ENCODE measurements around the gene ING1.
"Not testable (repeated sequence)": the region's sequence is repeated elsewhere in the genome, so short reads cannot be mapped to it uniquely, and the experiment has no call there.

The ING1 gene, protein sequence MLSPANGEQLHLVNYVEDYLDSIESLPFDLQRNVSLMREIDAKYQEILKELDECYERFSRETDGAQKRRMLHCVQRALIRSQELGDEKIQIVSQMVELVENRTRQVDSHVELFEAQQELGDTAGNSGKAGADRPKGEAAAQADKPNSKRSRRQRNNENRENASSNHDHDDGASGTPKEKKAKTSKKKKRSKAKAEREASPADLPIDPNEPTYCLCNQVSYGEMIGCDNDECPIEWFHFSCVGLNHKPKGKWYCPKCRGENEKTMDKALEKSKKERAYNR

GRCh38 chr13:110713642-110713952 lies at the start of gene ING1:
Gene ING1 (plus strand): TSS chr13:110713700. CDS start chr13:110714150, 450 bp downstream.
- no peak for DNase-seq (ENCODE audit: low read depth in 2 of 2)

DNA sequence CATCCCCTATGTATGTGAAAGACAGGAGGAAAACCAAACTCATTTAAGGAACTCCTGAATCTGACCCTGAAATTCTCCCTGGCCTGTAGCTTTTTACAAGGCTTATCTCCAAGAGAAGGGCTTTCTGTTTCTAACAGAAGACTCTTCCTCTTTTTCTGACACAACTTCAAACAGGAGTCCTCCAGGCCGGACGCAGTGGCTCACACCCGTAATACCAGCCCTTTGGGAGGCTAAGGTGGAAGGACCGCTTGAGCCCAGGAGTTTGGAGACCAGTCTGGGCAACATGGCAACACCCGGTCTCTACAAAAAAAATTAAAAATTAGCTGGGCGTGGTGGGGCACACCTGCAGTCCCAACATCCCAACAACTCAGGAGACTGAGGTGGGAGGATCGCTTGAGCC lies 49.5 kb upstream of the ING1 start:
- DNase-seq (ENCODE audit: low read depth in 2 of 2) = no peak

DNA sequence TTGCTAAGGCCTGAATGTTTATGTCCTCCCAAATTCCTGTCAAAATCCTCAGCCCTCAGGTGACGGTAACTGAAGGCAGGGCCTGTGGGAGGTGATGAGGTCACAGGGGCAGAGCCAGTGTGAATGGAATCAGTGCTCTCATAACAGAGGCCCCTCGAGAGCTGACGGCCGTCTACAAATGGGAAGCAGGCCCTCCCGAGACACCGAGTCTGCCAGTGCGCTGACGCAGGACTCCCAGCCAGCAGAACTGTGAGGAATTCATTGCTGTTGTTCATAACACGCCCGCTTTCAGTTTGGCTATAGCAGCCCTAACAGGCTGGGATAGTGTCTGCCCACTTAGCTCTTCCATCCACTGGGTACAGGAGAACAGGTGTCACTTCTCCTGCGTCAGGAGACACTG lies 48.8 kb upstream of the ING1 start:
- no peak for DNase-seq (ENCODE audit: low read depth in 2 of 2)

DNA sequence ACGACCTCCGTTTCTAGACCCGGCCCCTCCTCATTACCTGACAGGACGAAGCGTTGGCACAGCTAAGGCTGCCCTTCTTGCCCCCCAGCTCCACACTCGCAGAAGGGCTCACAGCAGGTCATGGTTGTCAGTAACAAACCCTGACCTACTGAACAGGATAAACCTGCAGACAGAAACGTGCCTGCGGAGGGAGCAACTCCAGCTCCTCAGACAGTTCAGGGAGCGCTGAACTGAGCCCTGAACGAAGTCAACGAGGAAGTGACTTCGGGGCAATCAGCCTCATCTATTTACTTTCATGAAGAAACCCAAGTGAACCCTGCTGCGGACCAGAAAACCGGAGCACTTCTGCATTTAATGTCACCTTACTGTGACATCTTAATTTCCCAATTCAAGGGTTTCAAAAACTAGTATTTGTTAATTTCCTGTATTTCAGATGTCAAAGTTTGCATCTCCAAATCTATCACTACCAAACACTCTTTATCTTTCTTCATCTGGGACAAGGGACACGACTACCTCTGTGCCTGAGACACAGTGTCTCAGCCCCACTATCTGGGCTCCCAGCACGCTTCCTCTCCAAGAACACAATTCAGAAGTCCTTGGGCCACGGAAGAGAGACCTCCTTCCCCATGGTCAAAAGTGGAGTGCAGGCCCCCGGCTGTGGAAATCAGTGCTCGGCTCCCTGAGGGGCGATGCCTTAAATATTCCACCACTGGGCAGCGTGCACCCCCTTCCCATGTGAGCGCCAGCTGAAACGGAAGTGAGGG lies 47.8 kb upstream of the ING1 start:
- DNase-seq (ENCODE audit: low read depth in 2 of 2) = no peak

DNA sequence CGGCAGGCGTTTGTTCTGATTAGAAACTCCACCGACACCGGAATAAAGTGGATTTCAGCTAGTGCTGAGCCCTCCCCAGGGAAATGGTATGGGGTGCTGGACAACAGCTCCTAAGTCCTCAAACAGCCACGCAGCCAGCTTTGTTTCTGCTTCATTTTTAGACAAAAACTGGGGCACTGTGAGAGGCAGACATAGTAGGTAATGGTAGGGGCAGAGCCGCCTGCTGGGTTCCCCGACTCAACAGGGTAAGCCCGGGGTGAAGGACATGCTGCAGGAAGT lies 47.3 kb upstream of the ING1 start:
- DNase-seq (ENCODE audit: low read depth in 2 of 2) = no peak

DNA sequence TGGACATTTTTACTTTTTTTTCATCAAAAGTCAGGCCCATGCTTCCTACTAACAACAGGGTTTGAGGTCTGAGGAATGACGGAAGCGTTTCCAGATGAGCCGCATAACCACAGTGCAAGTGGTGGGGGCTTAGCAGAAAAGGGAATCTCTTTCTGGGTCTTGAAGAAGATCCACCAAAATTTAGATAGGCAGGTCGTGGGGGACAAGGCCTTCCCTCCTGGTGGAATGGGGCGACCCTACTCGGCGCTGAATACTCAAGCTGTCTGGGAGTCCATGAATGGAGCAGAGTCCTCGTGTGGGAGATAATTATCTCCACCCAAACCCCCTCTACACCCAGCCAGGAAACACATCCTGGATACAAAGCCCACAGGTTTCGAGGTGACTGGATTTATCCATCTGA lies 44.5 kb upstream of the ING1 start:
- no peak for DNase-seq (ENCODE audit: low read depth in 2 of 2)

DNA sequence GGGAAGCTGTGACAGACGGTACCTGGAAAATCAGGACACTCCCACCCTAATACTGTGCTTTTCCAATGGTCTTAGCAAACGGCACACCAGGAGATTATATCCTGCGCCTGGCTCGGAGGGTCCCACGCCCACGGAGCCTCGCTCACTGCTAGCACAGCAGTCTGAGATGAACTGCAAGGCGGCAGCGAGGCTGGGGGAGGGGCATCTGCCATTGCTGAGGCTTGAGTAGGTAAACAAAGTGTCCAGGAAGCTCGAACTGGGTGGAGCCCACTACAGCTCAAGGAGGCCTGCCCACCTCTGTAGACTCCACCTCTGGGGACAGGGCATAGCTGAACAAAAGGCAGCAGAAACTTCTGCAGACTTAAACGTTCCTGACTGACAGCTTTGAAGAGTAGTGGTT lies 43.7 kb upstream of the ING1 start:
- DNase-seq (ENCODE audit: low read depth in 2 of 2) = not testable (repeated sequence)

- DNase-seq (ENCODE audit: low read depth in 2 of 2) = peak in 1 of 2 donors; percentile 6
Measured at GRCh38 chr13:110676595-110677587, 36.6 kb upstream of the ING1 start.

GRCh38 chr13:110677731-110678545 lies 35.6 kb upstream of the ING1 start:
- no peak for DNase-seq (ENCODE audit: low read depth in 2 of 2)

DNA sequence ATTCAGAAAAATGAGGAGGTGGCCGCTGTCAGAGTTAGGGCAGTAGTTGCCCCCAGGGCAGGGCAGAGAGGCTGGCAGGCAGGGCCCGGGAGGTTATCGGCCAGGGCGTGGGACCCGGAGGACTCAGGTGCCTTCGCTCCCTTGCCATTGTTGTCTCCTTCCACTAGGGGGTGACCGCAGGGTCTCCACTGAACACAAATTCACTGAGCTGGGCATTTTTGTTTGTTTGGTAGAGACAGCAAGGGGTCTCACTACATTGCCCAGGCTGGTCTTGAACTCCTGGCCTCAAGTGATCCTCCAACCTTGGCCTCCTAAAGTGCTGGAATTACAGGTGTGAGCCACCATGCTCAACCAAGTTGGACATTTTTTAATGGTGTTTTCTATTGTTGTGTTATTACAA lies 32.6 kb upstream of the ING1 start:
- no peak for DNase-seq (ENCODE audit: low read depth in 2 of 2)

- no peak for DNase-seq (ENCODE audit: low read depth in 2 of 2)
Measured at GRCh38 chr13:110681868-110682550, 31.5 kb upstream of the ING1 start.

DNA sequence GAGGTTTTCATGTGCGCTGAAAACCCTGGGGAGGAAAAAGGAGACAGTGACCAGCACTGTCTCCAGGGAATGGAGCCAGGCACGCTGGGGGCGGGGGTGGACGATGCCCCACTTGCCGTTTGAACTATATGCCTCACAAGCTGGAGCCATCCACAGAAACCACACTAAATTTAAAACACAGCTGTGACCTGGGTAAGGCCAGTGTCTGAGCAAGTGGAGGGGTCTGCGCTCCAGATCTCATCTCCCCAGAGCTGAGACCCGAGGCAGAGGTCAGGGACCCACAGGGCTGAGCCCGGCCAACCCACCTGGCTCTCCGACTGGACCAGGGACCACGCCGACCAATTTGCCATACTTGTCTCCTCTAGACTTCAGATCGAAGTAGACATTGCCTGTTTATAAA lies 30.8 kb upstream of the ING1 start:
- no peak for DNase-seq (ENCODE audit: low read depth in 2 of 2)

DNA sequence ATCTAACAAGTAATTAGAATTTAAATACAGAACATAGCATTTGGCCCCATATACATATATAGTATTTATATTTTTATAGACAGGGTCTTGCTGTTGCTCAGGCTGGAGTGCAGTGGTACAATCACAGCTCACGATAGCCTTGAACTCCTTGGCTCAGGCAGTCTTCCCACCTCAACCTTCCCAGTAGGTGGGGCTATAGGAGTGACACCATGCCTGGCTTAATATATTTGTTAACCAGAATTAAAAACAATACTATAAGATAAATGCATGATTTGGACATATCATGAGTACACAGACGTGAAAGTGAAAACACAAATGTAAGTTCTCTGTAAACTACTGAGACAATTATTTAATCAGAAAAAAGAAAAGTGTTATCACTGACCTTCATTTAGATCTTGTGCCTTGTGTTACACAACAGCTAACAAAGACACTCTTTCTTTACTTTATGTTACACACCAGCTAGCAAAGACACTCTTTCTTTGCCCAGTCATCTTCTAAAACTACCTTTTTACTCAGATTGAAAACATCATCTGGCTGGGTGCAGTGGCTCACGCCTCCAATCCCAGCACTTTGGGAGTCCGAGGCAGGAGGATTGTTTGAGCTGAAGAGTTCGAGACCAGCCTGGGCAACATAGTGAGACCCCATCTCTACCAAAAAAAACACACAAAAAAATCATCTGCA lies 30.2 kb upstream of the ING1 start:
- no peak for DNase-seq (ENCODE audit: low read depth in 2 of 2)

GRCh38 chr13:110683921-110684320 lies 29.6 kb upstream of the ING1 start:
- DNase-seq (ENCODE audit: low read depth in 2 of 2) = no peak

DNA sequence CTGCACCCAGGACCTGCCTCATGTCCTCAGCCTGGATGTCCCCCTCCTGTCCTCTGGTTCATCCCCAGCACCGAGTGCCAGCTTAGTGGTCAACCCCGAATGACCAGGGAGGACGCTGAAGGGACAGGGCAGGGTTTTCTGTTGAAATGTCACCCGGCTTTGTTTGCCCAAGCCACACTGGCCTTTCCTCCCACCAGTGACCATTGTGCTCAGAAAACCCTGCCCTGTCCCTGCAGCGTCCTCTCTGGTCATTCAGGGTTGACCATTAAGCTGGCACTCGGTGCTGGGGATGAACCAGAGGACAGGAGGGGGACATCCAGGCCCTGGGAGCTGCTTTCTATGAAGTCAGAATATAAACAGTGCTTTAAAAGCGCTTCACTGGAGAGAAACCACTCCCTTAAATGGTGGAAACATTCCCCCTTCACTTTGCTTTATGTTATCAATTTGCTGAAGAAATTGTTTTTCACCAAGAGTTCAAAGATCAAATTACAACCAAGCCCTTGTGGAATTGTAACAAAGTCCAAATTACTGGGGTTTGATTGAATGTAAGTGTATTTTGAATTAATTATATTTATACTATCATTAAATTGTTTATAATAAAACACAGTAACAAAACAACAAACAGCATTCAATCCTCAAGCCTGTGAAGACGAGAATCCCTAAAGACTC lies 29.0 kb upstream of the ING1 start:
- no peak for DNase-seq (ENCODE audit: low read depth in 2 of 2)

DNA sequence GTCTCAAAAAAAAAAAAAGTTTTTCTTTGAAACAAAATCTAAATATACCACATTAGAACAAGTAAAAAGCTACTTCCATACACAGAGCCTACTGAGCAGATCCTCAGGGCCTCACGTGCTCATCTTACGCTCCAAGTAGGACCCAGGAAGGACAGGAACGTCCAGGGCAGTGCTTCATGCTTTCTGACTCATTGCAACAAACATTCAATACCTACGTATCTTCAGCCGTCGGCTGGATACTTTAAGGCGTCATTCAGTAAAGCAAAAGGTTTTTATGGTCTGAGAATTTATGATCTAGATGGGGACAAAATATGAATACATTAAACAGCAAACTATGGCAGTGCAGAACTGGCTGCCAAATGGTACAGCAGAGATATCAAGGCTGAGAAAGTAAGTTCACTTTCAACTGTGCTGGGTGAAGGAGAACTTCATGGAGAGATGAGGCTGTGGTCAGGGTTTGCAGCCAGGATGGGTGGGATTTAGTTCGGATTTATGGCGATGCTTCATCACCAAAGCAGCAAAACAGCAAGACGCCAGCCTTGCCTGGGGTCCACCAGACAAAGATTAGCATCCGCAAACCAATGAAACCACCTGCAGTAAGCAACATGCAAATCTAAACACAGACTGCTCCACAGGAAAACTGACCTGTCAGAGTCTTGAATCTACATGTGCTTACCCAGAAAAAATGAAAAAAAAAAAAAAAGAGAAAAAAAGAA lies 28.0 kb upstream of the ING1 start:
- no peak for DNase-seq (ENCODE audit: low read depth in 2 of 2)

- DNase-seq (ENCODE audit: low read depth in 2 of 2) = no peak
Measured at GRCh38 chr13:110687736-110688135, 25.8 kb upstream of the ING1 start.

DNA sequence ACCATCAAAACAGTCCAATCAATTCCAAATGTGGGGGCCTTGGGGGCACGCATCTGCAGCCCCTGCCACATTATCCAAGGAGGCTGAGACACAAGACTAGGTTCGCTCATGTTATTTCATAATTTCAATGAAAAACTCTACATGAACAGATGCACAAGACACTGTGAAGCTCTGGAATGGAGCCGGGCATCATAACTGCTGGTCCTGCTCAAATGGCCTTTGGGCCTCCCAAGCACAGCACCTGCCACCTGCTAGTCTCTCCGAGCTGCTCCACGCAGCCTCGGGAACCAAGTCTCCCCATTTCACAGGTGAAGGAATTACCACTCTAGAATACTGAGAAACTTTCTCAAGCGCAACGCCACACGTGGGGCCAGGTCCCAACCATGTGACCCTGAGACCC lies 24.5 kb upstream of the ING1 start:
- DNase-seq (ENCODE audit: low read depth in 2 of 2) = no peak

GRCh38 chr13:110689711-110690110 lies 23.8 kb upstream of the ING1 start:
- no peak for DNase-seq (ENCODE audit: low read depth in 2 of 2)

All from activated CD4-positive, alpha-beta T cell treated with anti-CD3 and anti-CD28 coated beads for 24 hours (primary cell).